GM18909 (cell line): ENCODE data around the gene MINDY1.

Experiments used
- ATAC-seq: cut with Tn5 transposase; IDR thresholded peaks from one replicate; pipeline ENCODE4 v1.9.1; 2021; ENCODE audit warnings: mild to moderate bottlenecking; ENCODE audit not compliant: unreplicated experiment, poor library complexity

Gene MINDY1

GRCh38 chr1:150994248-150994647, 12.5 kb downstream of the MINDY1 start:
- ATAC-seq, result no peak

- ATAC-seq, result no peak
Measured at GRCh38 chr1:150992626-150993025, 14.1 kb downstream of the MINDY1 start.

GRCh38 chr1:150987924-150988323, 18.8 kb downstream of the MINDY1 start:
- ATAC-seq, result no peak

GRCh38 chr1:150985179-150985825, 21.4 kb downstream of the MINDY1 start:
- no peak for ATAC-seq

- no peak for ATAC-seq
Measured at GRCh38 chr1:150981805-150982712, 24.6 kb downstream of the MINDY1 start, which contains the start of gene ANXA9. Gene ANXA9, plus strand, starts transcription at chr1:150982292. Its CDS starts 814 bp downstream, at chr1:150983106.

- ATAC-seq, result no peak
Measured at GRCh38 chr1:150981177-150981804, 25.4 kb downstream of the MINDY1 start.

GRCh38 chr1:150979092-150980056, 27.3 kb downstream of the MINDY1 start:
- peak; percentile 42 for ATAC-seq

GRCh38 chr1:150976879-150977694, 29.6 kb downstream of the MINDY1 start:
- ATAC-seq, result no peak

GRCh38 chr1:150976401-150976821, 30.3 kb downstream of the MINDY1 start:
- ATAC-seq, result no peak

- peak; percentile 55 for ATAC-seq
Measured at GRCh38 chr1:150974580-150975478, 31.9 kb downstream of the MINDY1 start, which contains the start of gene CERS2. Gene CERS2, minus strand, starts transcription at chr1:150974835. Its CDS starts 5,745 bp downstream, at chr1:150969090.

GRCh38 chr1:150973836-150974579, 32.7 kb downstream of the MINDY1 start:
- peak; percentile 42 for ATAC-seq

- no peak for ATAC-seq
Measured at GRCh38 chr1:150973258-150973835, 33.4 kb downstream of the MINDY1 start.

- ATAC-seq, result no peak
Measured at GRCh38 chr1:150972417-150972940, 34.2 kb downstream of the MINDY1 start.

GRCh38 chr1:150971583-150972416, 34.9 kb downstream of the MINDY1 start:
- ATAC-seq, result no peak

GRCh38 chr1:150970808-150971582, 35.7 kb downstream of the MINDY1 start:
- no peak for ATAC-seq
